Activated CD4-positive, CD25-positive, alpha-beta regulatory T cell treated with anti-CD3 and anti-CD28 coated beads, Interleukin-2, amount 50 U/mL, for 16 hours (primary cell): ENCODE data around the gene FKBP8.

ENCODE experiments used
- DNase-seq: peaks from one replicate; pipeline ENCODE4 v3.0.0-alpha.2; 2020; ENCODE audit warnings: low read depth, low spot score

The FKBP8 gene

GRCh38 chr19:18484992-18485391, 58.4 kb downstream of the FKBP8 start:
- DNase-seq, result no peak

- no peak for DNase-seq
Measured at GRCh38 chr19:18483119-18483890, 60.1 kb downstream of the FKBP8 start.
